Heart left ventricle (tissue), 16 donors: ENCODE results near the gene HS3ST5. TPM values are rescaled to one million over a fixed set of nuclear protein-coding genes. Genes with fewer than 3 reads are reported as not detected.

Experiments
- ATAC-seq, 4 donors: fragments of 200-7000 bp; cut with Tn5 transposase; one replicate each; pipeline ENCODE4 v1.9.1; 2020 to 2022; ENCODE audit warnings: moderate library complexity in 4 of 4, mild to moderate bottlenecking in 3 of 4, moderate number of reproducible peaks in 1 of 4
- DNase-seq, 5 donors: peaks; one replicate each; pipeline ENCODE4 v3.0.0-alpha.2; 2020
- H3K27ac ChIP-seq, 12 donors: fragments of 200-600 bp; sonication (generic) in 4 of 12; one replicate each; pipeline versions ENCODE4 v1.5.0 to v1.8.0; 2016 to 2022; ENCODE audit warnings: mild to moderate bottlenecking in 2 of 12
- H3K27me3 ChIP-seq, 9 donors: fragments of 200-600 bp; sonication (generic) in 2 of 9; one replicate each; pipeline versions ENCODE4 v1.5.1 to v1.8.0; 2016 to 2022; ENCODE audit warnings: mild to moderate bottlenecking in 3 of 9
- H3K36me3 ChIP-seq, 9 donors: fragments of 200-600 bp; sonication (generic) in 2 of 9; one replicate each; pipeline versions ENCODE4 v1.5.0 to v1.8.0; 2018 to 2022; ENCODE audit warnings: mild to moderate bottlenecking in 2 of 9
- H3K4me1 ChIP-seq, 12 donors: fragments of 200-600 bp; sonication (generic) in 4 of 12; one replicate each; pipeline versions ENCODE4 v1.5.0 to v1.8.0; 2016 to 2022; ENCODE audit warnings: mild to moderate bottlenecking in 3 of 12
- H3K4me3 ChIP-seq, 12 donors: fragments of 200-600 bp; sonication (generic) in 4 of 12; one replicate each; pipeline versions ENCODE4 v1.5.0 to v1.8.0; 2017 to 2022; ENCODE audit warnings: mild to moderate bottlenecking in 9 of 12, moderate library complexity in 4 of 12
- H3K9me3 ChIP-seq, 12 donors: fragments of 200-600 bp; sonication (generic) in 4 of 12; one replicate each; pipeline versions ENCODE4 v1.5.0 to v1.8.0; 2016 to 2022; ENCODE audit warnings: mild to moderate bottlenecking in 1 of 12
- CTCF ChIP-seq, 12 donors: fragments of 200-600 bp; sonication (generic) in 4 of 12; IDR thresholded peaks; one replicate each; pipeline versions ENCODE4 v1.5.0 to v1.8.0; 2018 to 2022; ENCODE audit warnings: antibody characterized with exemption in 12 of 12, mild to moderate bottlenecking in 5 of 12
- POLR2A ChIP-seq, 2 donors: fragments of 450-650 bp; IDR thresholded peaks; one replicate each; pipeline ENCODE4 v1.6.1; 2017; ENCODE audit warnings: antibody characterized with exemption in 2 of 2, mild to moderate bottlenecking in 2 of 2, moderate library complexity in 2 of 2
- WGBS, 4 donors: extraction: QIAGEN DNeasy Blood & Tissue Kit in 2 of 4; methylation state at CpG; one replicate each; pipeline versions ENCODE4 v1.1.5 to v1.1.7; 2013 to 2018; 5-methylcytosine and 5-hydroxymethylcytosine counted together
- intact Hi-C, 10 donors: fragments of 100-400 bp; cut with DNase I; formaldehyde crosslinking; loops; one replicate each; pipeline versions ENCODE4 v1.11.1 to v1.14.2; 2022
- polyA plus RNA-seq, 2 donors: library from polyadenylated mRNA; stranded (reverse); fragments of 200-250 nt; gene quantifications; one replicate each; pipeline ENCODE4 v1.2.3, GENCODE V29; 2013
- total RNA-seq, 9 donors: library from RNA; depleted of rRNA in 2 of 9; stranded (reverse); fragments of >200 nt in 2 of 9; fragmentation: NEBNext Ultra II Directional in 3 of 9; extraction: Animal tissue kit (Norgen Biotek cat#: 25700) in 3 of 9; gene quantifications; one replicate each; pipeline versions ENCODE4 v1.1.0 to v1.2.4, GENCODE V29; 2016 to 2023
- donor health status: ischemic (EF 13 %, LVEDD 7.1; RV severe dilation, severe dysfunction).
- donor health status: healthy with polysubstance abuse.
- donor health status: DM: no; HTN: yes; CAD: no.
- donor health status: DM: no; HTN: no; CAD: no.
- donor health status: ischemic (EF 25% LVEDD 6.9; RV normal size, moderate dysfunction).
- donor health status: ischemic (EF 25% LVEDD 5.7; RV mildly dilated, moderate dysfunction).
- donor health status: healthy.
- donor health status: DM: yes; HTN: yes; CAD: no.
- donor health status: ischemic (EF 35%, LVEDD 5.7; RV mildly dilated, moderate dysfunction).
- donor health status: nonischemic (EF 11% LVEDD 7.7; RV severe dilation, severe dysfunction).
- donor health status: DM: yes; HTN: yes; CAD: no.
- donor health status: PGD.
- donor health status: ischemic (EF 29% LVEDD 5.4; RV normal size, mild dysfunction).
- donor health status: nonischemic (EF 23%, LVEDD 6.1; RV moderate dilation, normal function).

HS3ST5 gene
- total and polyA plus RNA-seq, 11 donors: not detected

- H3K4me3 ChIP-seq: no peak overlapping the region
- TF ChIP-seq CTCF (IDR thresholded peaks at IDR 0.05): no peak
- no peak for TF ChIP-seq POLR2A (IDR thresholded peaks at IDR 0.05)
- H3K36me3 ChIP-seq: no peaks in the 10 kb centered on the region
- intact Hi-C loops: no loop called here
- H3K4me1 ChIP-seq: no peaks in the 10 kb centered on the region
- DNase-seq: no peak
- H3K27me3 ChIP-seq: no peaks in the 10 kb centered on the region
- no peak for ATAC-seq
- peaks cover 0 to 7% (median 0%) of the 10 kb centered on the region in 12 donors for H3K9me3 ChIP-seq
- WGBS, 4 donors: 22 to 28% (median 24%) methylated on average over 9 of the region's 9 CpGs
- H3K27ac ChIP-seq: no peak overlapping the region
Observed at GRCh38 chr6:114144887-114145851, 197.7 kb downstream of the HS3ST5 start.

GRCh38 chr6:114142258-114142657 lies 200.6 kb downstream of the HS3ST5 start:
- Histone ChIP-seq H3K36me3 (no peaks in the 10 kb centered on the region), H3K4me1 (no peaks in the 10 kb centered on the region), H3K4me3 (no peak overlapping the region), H3K27me3 (peaks cover 0 to 4% (median 0%) of the 10 kb centered on the region in 9 donors), H3K27ac (no peak overlapping the region), H3K9me3 (peaks cover 0 to 5% (median 0%) of the 10 kb centered on the region in 12 donors)
- 83 to 85% (median 84%) methylated on average over 7 of the region's 7 CpGs for WGBS, 4 donors
- no peak for DNase-seq
- intact Hi-C loops: no loop called here
- ATAC-seq: no peak
- TF ChIP-seq CTCF (IDR thresholded peaks at IDR 0.05): no peak
- no peak for TF ChIP-seq POLR2A (IDR thresholded peaks at IDR 0.05)

- no peak for TF ChIP-seq POLR2A (IDR thresholded peaks at IDR 0.05)
- TF ChIP-seq CTCF (IDR thresholded peaks at IDR 0.05): no peak
- WGBS, 4 donors: 43 to 61% (median 47%) methylated on average over 5 of the region's 5 CpGs
- no peak overlapping the region for H3K4me3 ChIP-seq
- H3K27ac ChIP-seq: no peak overlapping the region
- H3K27me3 ChIP-seq: peaks cover 0 to 4% (median 0%) of the 10 kb centered on the region in 9 donors
- no peak for ATAC-seq
- intact Hi-C loops: no loop called here
- H3K36me3 ChIP-seq: no peaks in the 10 kb centered on the region
- DNase-seq: no peak
- no peaks in the 10 kb centered on the region for H3K4me1 ChIP-seq
- no peaks in the 10 kb centered on the region for H3K9me3 ChIP-seq
Observed at GRCh38 chr6:114140416-114140815, 202.4 kb downstream of the HS3ST5 start.

- Histone ChIP-seq H3K4me1 (no peaks in the 10 kb centered on the region), H3K27me3 (peaks cover 0 to 4% (median 0%) of the 10 kb centered on the region in 9 donors), H3K27ac (no peak overlapping the region), H3K36me3 (no peaks in the 10 kb centered on the region), H3K4me3 (no peak overlapping the region), H3K9me3 (no peaks in the 10 kb centered on the region)
- TF ChIP-seq CTCF (IDR thresholded peaks at IDR 0.05) (no peak), POLR2A (IDR thresholded peaks at IDR 0.05) (no peak)
- intact Hi-C loops: no loop called here
- DNase-seq (no peak), ATAC-seq (no peak)
- 90 to 100% (median 94%) methylated on average over 4 of the region's 4 CpGs for WGBS, 4 donors
Observed at GRCh38 chr6:114138577-114139248, 204.1 kb downstream of the HS3ST5 start.
